ENCODE measurements around the gene DIO3.

DNA sequence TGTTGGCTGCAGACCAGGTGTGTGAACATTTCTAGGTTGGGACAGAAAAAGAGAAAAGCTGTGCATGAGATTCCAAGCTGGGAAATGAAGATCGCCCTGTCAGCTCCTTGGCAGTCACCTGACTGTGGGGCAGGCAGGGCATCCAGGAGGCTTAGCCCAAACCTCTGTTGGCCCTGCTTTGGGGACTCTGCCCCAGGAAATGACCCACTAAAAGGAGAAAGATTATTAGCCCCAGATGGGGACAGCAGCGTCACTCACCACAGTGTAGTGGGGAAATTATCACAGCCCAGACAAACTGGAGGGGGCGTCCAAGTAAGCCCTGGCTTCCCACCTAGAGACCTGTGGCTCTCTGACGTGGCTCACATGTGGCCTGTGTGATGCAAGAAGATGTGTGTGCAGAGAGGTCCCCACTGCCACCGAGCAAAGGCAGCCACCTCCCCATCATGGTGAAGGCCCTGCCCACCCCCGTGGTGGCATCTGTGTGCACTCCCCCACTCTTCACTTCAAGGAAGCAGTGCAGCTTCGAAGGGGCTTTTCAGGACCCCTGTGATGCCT, 39.1 kb downstream of the DIO3 start:
- TF ChIP-seq, protein P1, sequence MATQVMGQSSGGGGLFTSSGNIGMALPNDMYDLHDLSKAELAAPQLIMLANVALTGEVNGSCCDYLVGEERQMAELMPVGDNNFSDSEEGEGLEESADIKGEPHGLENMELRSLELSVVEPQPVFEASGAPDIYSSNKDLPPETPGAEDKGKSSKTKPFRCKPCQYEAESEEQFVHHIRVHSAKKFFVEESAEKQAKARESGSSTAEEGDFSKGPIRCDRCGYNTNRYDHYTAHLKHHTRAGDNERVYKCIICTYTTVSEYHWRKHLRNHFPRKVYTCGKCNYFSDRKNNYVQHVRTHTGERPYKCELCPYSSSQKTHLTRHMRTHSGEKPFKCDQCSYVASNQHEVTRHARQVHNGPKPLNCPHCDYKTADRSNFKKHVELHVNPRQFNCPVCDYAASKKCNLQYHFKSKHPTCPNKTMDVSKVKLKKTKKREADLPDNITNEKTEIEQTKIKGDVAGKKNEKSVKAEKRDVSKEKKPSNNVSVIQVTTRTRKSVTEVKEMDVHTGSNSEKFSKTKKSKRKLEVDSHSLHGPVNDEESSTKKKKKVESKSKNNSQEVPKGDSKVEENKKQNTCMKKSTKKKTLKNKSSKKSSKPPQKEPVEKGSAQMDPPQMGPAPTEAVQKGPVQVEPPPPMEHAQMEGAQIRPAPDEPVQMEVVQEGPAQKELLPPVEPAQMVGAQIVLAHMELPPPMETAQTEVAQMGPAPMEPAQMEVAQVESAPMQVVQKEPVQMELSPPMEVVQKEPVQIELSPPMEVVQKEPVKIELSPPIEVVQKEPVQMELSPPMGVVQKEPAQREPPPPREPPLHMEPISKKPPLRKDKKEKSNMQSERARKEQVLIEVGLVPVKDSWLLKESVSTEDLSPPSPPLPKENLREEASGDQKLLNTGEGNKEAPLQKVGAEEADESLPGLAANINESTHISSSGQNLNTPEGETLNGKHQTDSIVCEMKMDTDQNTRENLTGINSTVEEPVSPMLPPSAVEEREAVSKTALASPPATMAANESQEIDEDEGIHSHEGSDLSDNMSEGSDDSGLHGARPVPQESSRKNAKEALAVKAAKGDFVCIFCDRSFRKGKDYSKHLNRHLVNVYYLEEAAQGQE (IDR thresholded peaks at IDR 0.05; ENCODE audit: low read depth), result no peak
- TF ChIP-seq ZBTB7A (IDR thresholded peaks at IDR 0.05; ENCODE audit: low read depth), result no peak
- TF ChIP-seq TAF1 (IDR thresholded peaks at IDR 0.05; ENCODE audit: low read depth), result no peak
- no peak for TF ChIP-seq RAD21 (IDR thresholded peaks at IDR 0.05; ENCODE audit: low read depth)
- TF ChIP-seq CEBPB (IDR thresholded peaks at IDR 0.05), result no peak
- TF ChIP-seq, protein P2, sequence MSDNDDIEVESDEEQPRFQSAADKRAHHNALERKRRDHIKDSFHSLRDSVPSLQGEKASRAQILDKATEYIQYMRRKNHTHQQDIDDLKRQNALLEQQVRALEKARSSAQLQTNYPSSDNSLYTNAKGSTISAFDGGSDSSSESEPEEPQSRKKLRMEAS (IDR thresholded peaks at IDR 0.05), result no peak
- TF ChIP-seq EGR1 (IDR thresholded peaks at IDR 0.05), result no peak
- TF ChIP-seq FOXM1 (IDR thresholded peaks at IDR 0.05; ENCODE audit: borderline replicate concordance, low read depth), result no peak
